ENCODE measurements around the gene B4GALT2. TPM values are rescaled to one million over a fixed set of nuclear protein-coding genes. Genes with fewer than 3 reads are reported as not detected.

The B4GALT2 gene, protein sequence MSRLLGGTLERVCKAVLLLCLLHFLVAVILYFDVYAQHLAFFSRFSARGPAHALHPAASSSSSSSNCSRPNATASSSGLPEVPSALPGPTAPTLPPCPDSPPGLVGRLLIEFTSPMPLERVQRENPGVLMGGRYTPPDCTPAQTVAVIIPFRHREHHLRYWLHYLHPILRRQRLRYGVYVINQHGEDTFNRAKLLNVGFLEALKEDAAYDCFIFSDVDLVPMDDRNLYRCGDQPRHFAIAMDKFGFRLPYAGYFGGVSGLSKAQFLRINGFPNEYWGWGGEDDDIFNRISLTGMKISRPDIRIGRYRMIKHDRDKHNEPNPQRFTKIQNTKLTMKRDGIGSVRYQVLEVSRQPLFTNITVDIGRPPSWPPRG
- 42.9 to 70.0 TPM (median 64.8 TPM) in 5 replicates for total RNA-seq (2022; extraction: Qiagen RNA extraction; ENCODE audit: low read depth)

DNA sequence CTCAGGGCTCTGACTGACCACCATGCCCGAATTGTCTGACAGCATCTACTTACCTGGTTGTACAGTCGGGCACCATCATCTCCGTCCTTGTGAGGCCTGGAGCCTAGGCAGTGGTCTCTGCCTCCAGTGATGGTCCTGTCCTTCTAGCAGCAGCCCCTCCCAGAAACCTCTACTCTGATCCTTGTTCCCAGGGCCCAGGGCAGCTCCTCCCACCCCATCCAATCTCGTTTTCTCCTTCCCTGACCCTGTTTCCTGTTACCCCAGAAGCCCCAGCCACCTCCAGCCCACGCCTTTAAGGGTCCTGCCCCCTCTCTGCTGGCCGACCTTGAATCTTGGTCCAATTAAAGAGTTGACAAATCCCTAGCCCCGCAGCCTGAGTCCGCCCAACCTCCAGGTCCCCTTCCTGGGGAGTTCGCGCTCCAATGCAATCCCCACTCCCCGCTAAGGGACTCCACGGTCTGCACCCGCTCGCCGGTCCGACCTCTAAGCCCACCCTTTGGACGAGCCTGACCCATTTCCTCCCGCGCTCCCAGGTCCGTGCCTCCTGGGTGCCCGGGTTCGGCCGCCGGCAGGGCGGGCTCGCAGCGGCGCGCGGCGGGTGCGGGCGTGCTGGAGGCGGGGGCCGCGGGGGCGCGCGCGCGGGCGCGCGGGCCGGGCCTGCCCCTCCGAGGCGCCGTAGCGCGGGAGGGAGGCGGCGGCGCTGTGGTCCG lies at the start of gene B4GALT2:
TSS of gene B4GALT2 (plus strand) at position 660 of the 710 bp plus-strand sequence. CDS start 1,951 bp downstream, outside the sequence.

DNA sequence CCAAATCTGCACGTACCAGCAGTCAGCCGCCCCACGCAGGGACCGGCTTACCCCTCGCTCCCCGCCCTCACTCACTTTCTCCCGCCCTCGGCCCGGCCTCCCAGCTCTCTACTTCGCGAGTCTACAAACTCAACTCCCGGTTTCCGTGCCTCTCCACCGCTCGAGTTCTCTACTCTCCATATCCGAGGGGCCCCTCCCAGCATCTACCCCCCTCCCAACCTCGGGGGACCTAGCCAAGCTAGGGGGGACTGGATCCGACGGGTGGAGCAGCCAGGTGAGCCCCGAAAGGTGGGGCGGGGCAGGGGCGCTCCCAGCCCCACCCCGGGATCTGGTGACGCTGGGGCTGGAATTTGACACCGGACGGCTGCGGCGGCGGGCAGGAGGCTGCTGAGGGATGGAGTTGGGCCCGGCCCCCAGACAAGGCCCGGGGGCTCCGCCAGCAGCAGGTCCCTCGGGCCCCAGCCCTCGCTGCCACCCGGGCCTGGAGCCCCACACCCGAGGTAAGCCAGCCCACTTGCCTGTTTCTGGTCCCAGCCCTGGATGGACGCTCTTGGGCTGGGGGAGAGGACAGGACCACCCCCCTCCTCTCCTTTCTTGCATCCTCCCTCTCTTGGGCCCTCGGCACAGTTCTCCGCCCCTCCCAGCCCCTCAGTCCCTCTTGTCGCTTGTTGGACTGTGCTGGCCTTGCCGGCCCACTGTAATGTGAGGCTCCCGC lies 45.5 kb upstream of the B4GALT2 start, which contains the start of gene ARTN:
TSS of gene ARTN (plus strand) at position 416 of the 715 bp plus-strand sequence. CDS start 1,856 bp downstream, outside the sequence.

DNA sequence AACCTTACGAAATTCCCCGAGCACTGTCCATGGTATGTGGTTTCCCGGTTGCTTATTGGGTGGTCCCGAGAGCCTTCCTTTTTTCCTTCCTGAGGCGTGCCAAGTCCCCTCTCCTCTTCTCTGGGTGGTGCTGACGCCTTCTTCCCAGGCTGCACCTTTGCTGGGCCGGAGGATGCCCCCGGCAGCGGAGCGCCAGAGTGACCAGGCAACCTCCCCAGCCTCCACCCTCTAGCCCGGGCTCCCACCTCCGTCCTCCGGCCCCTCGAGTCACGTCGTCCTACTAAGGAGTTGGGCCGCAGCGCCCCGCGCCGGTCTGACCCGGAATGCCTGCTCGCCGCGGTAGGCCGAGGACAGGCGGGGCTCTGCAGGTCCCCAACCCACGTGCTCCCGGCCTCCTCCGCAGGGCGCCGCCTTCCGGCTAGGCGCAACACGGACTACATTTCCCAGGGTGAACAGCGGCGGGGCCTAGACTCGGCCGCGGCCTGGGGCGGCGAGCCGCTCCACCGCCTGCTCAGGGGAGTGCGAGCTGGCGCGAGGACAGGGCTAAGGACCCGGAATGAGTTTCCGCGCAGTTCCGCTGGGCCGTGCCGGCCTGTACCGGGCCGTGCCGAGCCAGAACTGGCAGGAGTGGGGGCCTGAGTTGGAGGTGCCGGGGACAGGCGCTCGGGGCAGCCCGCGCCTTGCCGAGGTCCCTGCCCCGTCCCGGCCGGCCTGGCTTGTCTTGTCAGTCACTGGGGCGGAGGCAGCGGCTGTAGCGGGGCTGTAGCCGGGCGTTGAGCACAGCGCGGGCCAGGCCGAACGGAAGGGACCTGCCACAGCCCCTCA lies 32.6 kb upstream of the B4GALT2 start, which contains the start of gene IPO13:
TSS of gene IPO13 (plus strand) at position 715 of the 825 bp plus-strand sequence. CDS start 651 bp downstream, outside the sequence.

DNA sequence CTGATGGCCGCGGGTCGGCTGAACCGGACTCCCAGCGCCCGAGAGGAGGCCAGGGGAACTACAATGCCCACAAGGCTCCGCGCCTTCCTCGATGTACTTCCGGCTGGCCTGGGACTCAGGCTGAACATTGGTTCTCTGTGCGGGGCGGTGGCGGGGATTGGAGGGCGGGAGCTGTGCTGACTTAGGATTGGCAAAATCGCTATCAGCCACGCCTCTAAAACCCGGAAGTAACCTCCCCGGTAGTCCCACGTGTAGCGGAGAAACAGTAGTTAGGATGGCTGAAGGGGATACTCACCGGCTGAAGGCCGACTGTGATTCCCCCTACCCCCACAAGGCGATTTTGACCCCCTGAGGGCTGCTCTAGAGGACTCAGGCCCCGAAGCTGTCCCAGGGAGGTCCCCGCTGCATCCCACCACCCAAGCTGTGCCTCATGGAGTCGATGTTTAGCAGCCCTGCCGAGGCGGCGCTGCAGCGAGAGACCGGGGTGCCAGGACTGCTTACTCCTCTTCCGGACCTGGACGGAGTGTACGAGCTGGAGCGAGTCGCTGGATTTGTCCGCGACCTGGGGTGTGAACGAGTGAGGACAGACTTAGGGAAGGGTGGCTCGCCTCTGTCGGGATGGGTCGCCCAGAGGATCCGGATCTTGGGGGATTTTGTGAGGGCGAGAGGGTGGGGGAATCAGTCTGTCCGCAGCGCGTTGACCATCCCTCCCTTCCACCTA lies 9.1 kb upstream of the B4GALT2 start, which contains the start of gene DPH2:
TSS of gene DPH2 (plus strand) at position 265 of the 721 bp plus-strand sequence. CDS start at position 431, 166 bp downstream.

DNA sequence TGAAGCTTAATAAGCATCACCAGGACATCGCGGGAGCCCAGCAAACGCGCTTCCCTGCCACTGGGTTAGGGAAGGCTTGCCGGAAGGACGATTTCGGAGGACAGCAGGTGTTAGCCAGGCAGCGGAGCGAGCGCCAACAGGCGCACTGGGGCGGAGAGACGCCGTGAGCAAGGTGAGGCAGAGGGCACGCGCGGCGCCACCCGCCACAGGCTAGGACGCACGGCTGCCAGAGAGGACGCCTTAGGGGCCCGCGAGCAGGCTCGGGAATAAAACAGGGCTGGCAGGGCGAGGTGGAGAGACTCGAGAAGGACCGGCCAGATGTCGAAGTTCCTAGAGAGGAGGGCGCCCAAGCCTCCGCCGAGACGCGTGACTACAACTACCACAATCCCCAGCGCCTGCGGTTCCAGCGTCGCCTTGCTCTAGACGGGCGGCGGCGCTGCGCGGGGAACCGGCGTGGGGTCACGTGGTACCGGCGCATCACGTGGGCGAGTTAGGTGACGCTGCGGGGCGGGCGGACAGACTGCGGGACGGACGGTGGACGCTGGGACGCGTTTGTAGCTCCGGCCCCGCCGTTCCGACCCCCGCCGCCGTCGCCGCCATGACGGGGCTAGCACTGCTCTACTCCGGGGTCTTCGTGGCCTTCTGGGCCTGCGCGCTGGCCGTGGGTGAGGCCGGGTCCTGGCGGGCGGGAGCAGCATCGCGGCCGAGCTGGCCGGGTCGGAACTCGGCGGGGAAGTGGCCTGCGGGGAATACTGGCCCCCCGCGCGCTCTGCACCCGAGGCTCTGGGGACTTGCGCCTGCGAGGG lies 4.4 kb upstream of the B4GALT2 start, which contains the start of gene ATP6V0B:
TSS of gene ATP6V0B (plus strand) at position 518 of the 806 bp plus-strand sequence. CDS start at position 599, 81 bp downstream.

DNA sequence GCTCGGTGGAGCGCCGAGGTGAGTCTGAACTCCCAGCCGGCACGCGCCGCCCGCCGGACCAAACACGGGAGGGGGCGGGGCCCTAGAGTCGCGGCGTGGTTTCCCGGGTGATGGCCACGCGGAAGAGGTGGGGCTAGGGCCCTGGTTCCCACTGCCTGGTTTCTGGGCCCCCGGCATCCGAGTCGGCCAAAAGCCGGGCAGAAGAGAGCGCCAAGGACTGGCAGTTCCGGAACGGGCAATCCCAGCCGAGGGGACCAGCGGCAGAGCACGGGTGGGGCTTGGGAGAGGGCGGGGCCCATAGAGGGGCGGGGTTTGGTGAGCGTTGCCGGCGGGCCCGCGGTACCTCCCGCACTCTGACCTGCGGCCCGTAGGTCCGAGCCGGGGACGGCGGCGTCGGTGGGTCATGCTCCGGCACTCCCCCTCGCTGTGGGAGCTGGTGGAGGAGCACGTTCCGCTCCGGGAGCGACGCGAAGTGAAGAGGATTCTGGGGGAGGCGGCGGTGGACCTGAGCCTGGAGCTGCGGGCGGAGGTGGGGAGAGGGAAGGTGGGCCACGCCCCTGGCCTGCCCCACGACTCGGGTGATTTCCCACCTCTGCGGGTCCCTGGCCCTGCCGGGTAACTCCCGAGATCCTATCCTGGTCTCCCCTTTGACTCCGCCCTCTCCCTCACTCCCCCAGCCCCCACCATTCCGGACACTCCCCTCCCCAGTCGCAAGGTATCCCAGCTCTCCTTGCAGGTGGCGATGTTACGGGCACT lies 12.6 kb downstream of the B4GALT2 start, which contains the start of gene CCDC24:
TSS of gene CCDC24 (plus strand) at position 124 of the 756 bp plus-strand sequence. CDS start at position 404, 280 bp downstream.

DNA sequence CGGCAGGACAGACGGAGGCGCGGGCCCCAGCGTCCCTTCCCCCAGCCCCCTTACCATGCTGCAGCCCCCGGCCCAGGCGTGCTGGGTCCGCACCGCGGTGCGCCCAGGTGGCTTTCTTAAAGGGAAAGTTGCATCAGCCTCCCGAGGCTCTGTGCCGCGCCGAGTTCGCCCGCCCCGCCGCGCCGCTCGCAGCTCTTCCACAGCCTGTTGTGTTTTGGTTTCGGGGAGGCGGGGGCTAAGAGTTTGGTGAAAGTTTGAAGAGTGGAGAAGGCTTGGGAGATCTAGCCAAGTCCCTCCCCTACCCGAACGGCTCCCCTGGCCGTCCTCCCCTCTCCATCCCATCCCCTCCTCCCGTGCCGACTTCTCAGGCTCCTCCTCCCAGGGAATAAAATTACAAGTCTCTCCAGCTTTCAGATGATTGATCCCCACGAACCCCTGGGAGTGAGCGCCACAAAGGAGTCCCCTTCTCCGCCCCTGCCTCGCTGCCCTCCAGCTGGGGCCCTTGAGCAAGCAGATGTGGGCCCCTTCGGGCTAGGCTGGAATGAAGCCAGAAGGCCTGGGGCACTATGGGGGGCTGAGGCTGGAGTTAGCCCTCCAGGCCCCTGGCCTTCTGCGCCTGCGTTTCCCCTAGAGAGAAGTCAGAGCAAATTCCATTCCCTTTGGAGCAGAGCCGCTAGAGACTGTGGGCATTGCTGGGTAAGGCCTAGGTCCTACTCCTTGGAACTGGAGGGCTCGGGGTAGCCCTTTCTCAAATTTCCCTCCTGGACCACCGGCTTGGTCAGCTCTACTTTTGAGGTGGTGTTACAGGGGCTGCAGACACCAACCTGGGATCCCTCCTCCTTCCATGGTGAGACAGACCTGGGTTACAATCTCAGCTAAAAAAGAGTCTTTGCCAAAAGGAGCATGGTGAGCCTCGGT lies 52.5 kb downstream of the B4GALT2 start, which contains the start of gene SLC6A9:
TSS of gene SLC6A9 (minus strand) at position 211 of the 918 bp plus-strand sequence. CDS start 7,185 bp downstream, outside the sequence.

Other genes with a start within 250 kb of the B4GALT2 start
- gene ARTN, start 45.4 kb upstream of the B4GALT2 start, total RNA-seq (2022; extraction: Qiagen RNA extraction; ENCODE audit: low read depth): 0.34 to 0.62 TPM (median 0.47 TPM) in 4 of 5 replicates, not detected in the other
- gene IPO13, start 32.3 kb upstream of the B4GALT2 start, total RNA-seq (2022; extraction: Qiagen RNA extraction; ENCODE audit: low read depth): 10.5 to 17.4 TPM (median 15.3 TPM) in 5 replicates
- gene DPH2, start 9.2 kb upstream of the B4GALT2 start, total RNA-seq (2022; extraction: Qiagen RNA extraction; ENCODE audit: low read depth): 37.7 to 44.1 TPM (median 42.2 TPM) in 5 replicates
- 89.0 to 165 TPM (median 151 TPM) in 5 replicates for gene ATP6V0B, start 4.2 kb upstream of the B4GALT2 start, total RNA-seq (2022; extraction: Qiagen RNA extraction; ENCODE audit: low read depth)
- gene CCDC24, start 12.4 kb downstream of the B4GALT2 start, total RNA-seq (2022; extraction: Qiagen RNA extraction; ENCODE audit: low read depth): 3.8 to 7.2 TPM (median 6.7 TPM) in 5 replicates
- 12.4 to 16.8 TPM (median 15.0 TPM) in 5 replicates for gene SLC6A9, start 52.3 kb downstream of the B4GALT2 start, total RNA-seq (2022; extraction: Qiagen RNA extraction; ENCODE audit: low read depth)
- gene KLF17, start 139.6 kb downstream of the B4GALT2 start, total RNA-seq (2022; extraction: Qiagen RNA extraction; ENCODE audit: low read depth): 0.27 to 0.43 TPM (median 0.42 TPM) in 5 replicates
- not detected in 5 replicates for gene KLF18, start 162.4 kb downstream of the B4GALT2 start, total RNA-seq (2022; extraction: Qiagen RNA extraction; ENCODE audit: low read depth)
- gene DMAP1, start 234.3 kb downstream of the B4GALT2 start, total RNA-seq (2022; extraction: Qiagen RNA extraction; ENCODE audit: low read depth): 19.0 to 22.2 TPM (median 21.1 TPM) in 5 replicates

All from A549 treated with CpdA at 1 μM for 4 hours (cell line).